H9 (cell line): ENCODE data around the gene PAK6. TPM values are rescaled to one million over a fixed set of nuclear protein-coding genes. Genes with fewer than 3 reads are reported as not detected.
A peak's percentile ranks its signal among the peaks of the same experiment; 100 is the strongest.

Source experiments
- DNase-seq: peaks from one replicate; pipeline ENCODE4 v3.0.0-alpha.2; 2017
- H2AFZ ChIP-seq: one replicate; pipeline ENCODE4 v1.6.1; 2013; ENCODE audit warnings: mild to moderate bottlenecking, low read length, control low read depth, moderate library complexity
- H2AK5ac ChIP-seq: 2 replicates; pipeline ENCODE4 v1.6.1; 2013; ENCODE audit warnings: low read length, control low read depth, mixed read lengths; ENCODE audit not compliant: insufficient read length
- H2BK120ac ChIP-seq: one replicate; pipeline ENCODE4 v1.6.1; 2013; ENCODE audit warnings: low read depth, mild to moderate bottlenecking, low read length, control low read depth, inconsistent platforms; ENCODE audit not compliant: poor library complexity, severe bottlenecking
- H2BK12ac ChIP-seq: 2 replicates; pipeline ENCODE4 v1.6.1; 2013; ENCODE audit warnings: low read length, control low read depth, mixed read lengths, low read depth; ENCODE audit not compliant: insufficient read length
- H2BK15ac ChIP-seq: 2 replicates; pipeline ENCODE4 v1.6.1; 2013; ENCODE audit warnings: low read depth, low read length, control low read depth
- H2BK20ac ChIP-seq: one replicate; pipeline ENCODE4 v1.6.1; 2013; ENCODE audit warnings: low read depth, mild to moderate bottlenecking, low read length, control low read depth, inconsistent platforms; ENCODE audit not compliant: poor library complexity, severe bottlenecking
- H2BK5ac ChIP-seq: 2 replicates; pipeline ENCODE4 v1.6.1; 2013; ENCODE audit warnings: low read length, control low read depth, mixed read lengths; ENCODE audit not compliant: insufficient read length
- H3K14ac ChIP-seq: 2 replicates; pipeline ENCODE4 v1.6.1; 2013; ENCODE audit warnings: low read length, control low read depth; ENCODE audit not compliant: insufficient read depth
- H3K18ac ChIP-seq: 2 replicates; pipeline ENCODE4 v1.6.1; 2013; ENCODE audit warnings: low read depth, mild to moderate bottlenecking, mixed read lengths, low read length, control low read depth; ENCODE audit not compliant: insufficient read length
- H3K23ac ChIP-seq: 2 replicates; pipeline ENCODE4 v1.6.1; 2013; ENCODE audit warnings: low read length, control low read depth, mixed read lengths, low read depth; ENCODE audit not compliant: insufficient read length
- H3K23me2 ChIP-seq: 2 replicates; pipeline ENCODE4 v1.6.1; 2013; ENCODE audit warnings: low read depth, mild to moderate bottlenecking, mixed read lengths, low read length, control low read depth; ENCODE audit not compliant: insufficient read length, poor library complexity, severe bottlenecking
- H3K27ac ChIP-seq: 2 replicates; pipeline ENCODE4 v1.5.1; 2013; ENCODE audit warnings: low read length, control low read depth, mixed read lengths, low read depth; ENCODE audit not compliant: insufficient read length
- H3K27me3 ChIP-seq: 2 replicates; pipeline ENCODE4 v1.6.1; 2013; ENCODE audit warnings: low read length, control low read depth, inconsistent platforms; ENCODE audit not compliant: insufficient read depth
- H3K4ac ChIP-seq: 2 replicates; pipeline ENCODE4 v1.6.1; 2013; ENCODE audit warnings: low read depth, mild to moderate bottlenecking, control low read depth, inconsistent platforms, low read length, moderate library complexity
- H3K4me1 ChIP-seq: 2 replicates; pipeline ENCODE4 v1.6.1; 2013; ENCODE audit warnings: low read length, control low read depth, inconsistent platforms; ENCODE audit not compliant: insufficient read depth
- H3K4me2 ChIP-seq: 2 replicates; pipeline ENCODE4 v1.6.1; 2013; ENCODE audit warnings: low read length, control low read depth, mixed read lengths; ENCODE audit not compliant: insufficient read length, insufficient read depth
- H3K56ac ChIP-seq: 2 replicates; pipeline ENCODE4 v1.6.1; 2013; ENCODE audit warnings: low read depth, mild to moderate bottlenecking, mixed read lengths, low read length, control low read depth; ENCODE audit not compliant: insufficient read length
- H3K79me1 ChIP-seq: 2 replicates; pipeline ENCODE4 v1.6.1; 2013; ENCODE audit warnings: low read depth, mild to moderate bottlenecking, moderate library complexity, low read length, control low read depth, inconsistent platforms; ENCODE audit not compliant: insufficient read depth, poor library complexity, severe bottlenecking
- H3K79me2 ChIP-seq: 2 replicates; pipeline ENCODE4 v1.6.1; 2013; ENCODE audit warnings: low read length, control low read depth, inconsistent platforms; ENCODE audit not compliant: insufficient read depth
- H3K9ac ChIP-seq: 2 replicates; pipeline ENCODE4 v1.6.1; 2013; ENCODE audit warnings: low read length, control low read depth, mixed read lengths; ENCODE audit not compliant: insufficient read length; ENCODE audit errors: extremely low read depth
- H3K9me3 ChIP-seq: one replicate; pipeline ENCODE4 v1.6.1; 2013; ENCODE audit warnings: low read depth, low read length, inconsistent platforms; ENCODE audit not compliant: control insufficient read depth
- H3T11ph ChIP-seq: one replicate; pipeline ENCODE4 v1.6.1; 2013; ENCODE audit warnings: mild to moderate bottlenecking, low read length, control low read depth, inconsistent platforms
- H4K20me1 ChIP-seq: one replicate; pipeline ENCODE4 v1.6.1; 2013; ENCODE audit not compliant: control insufficient read depth, insufficient read length, insufficient read depth
- H4K5ac ChIP-seq: 2 replicates; pipeline ENCODE4 v1.6.1; 2013; ENCODE audit warnings: low read depth, mild to moderate bottlenecking, mixed read lengths, low read length, control low read depth; ENCODE audit not compliant: insufficient read length
- H4K8ac ChIP-seq: replicated peaks from 2 replicates; pipeline ENCODE4 v1.6.1; 2013; ENCODE audit warnings: low read length, control low read depth, mixed read lengths, low read depth; ENCODE audit not compliant: insufficient read length
- H4K91ac ChIP-seq: 2 replicates; pipeline ENCODE4 v1.6.1; 2013; ENCODE audit warnings: low read depth, mild to moderate bottlenecking, moderate library complexity, mixed read lengths, low read length, control low read depth; ENCODE audit not compliant: insufficient read length
- H3K27ac Mint-ChIP-seq, 3 experiments: 2 replicates in 2 of 3; 3 replicates in 1 of 3; pipeline ENCODE4 v1.8.0; 2020 to 2021; ENCODE audit warnings: mixed read lengths in 3 of 3, mild to moderate bottlenecking in 1 of 3, moderate library complexity in 1 of 3
- H3K27me3 Mint-ChIP-seq: 2 replicates; pipeline ENCODE4 v1.8.0; 2021; ENCODE audit warnings: low read depth, mild to moderate bottlenecking, moderate library complexity, mixed read lengths
- H3K36me3 Mint-ChIP-seq, 3 experiments: 2 replicates in 2 of 3; 3 replicates in 1 of 3; pipeline ENCODE4 v1.8.0; 2020 to 2021; ENCODE audit warnings: low read depth in 3 of 3, mixed read lengths in 3 of 3; ENCODE audit not compliant: insufficient read depth in 1 of 3
- H3K4me1 Mint-ChIP-seq, 2 experiments: 2 replicates each; pipeline ENCODE4 v1.8.0; 2020; ENCODE audit warnings: mixed read lengths in 2 of 2
- H3K4me3 Mint-ChIP-seq, 2 experiments: 2 replicates in 1 of 2; 3 replicates in 1 of 2; pipeline ENCODE4 v1.8.0; 2020 to 2021; ENCODE audit warnings: mild to moderate bottlenecking in 2 of 2, mixed read lengths in 2 of 2, moderate library complexity in 1 of 2
- H3K9me3 Mint-ChIP-seq, 2 experiments: 2 replicates in 1 of 2; 3 replicates in 1 of 2; pipeline ENCODE4 v1.8.0; 2020; ENCODE audit warnings: mild to moderate bottlenecking in 2 of 2, mixed read lengths in 2 of 2, moderate library complexity in 1 of 2
- CTCF ChIP-seq: fragments of 200-600 bp; sonication (generic); conservative IDR thresholded peaks from 3 replicates; pipeline ENCODE4 v1.8.0; 2021; ENCODE audit warnings: antibody characterized with exemption, mild to moderate bottlenecking
- WGBS: extraction: QIAGEN DNeasy Blood & Tissue Kit; methylation state at CpG from one replicate; pipeline ENCODE4 v1.1.7; 2013; ENCODE audit warnings: missing lambda C conversion rate, low lambda C conversion rate, mixed read lengths; ENCODE audit not compliant: insufficient read length; ENCODE audit errors: extremely low coverage; 5-methylcytosine and 5-hydroxymethylcytosine counted together
- total RNA-seq: library from RNA; stranded (reverse); gene quantifications from 2 replicates; pipeline ENCODE4 v1.2.1, GENCODE V29; 2021

The PAK6 gene
- total RNA-seq, 1 experiment from 2014 or later = 7.4 TPM

GRCh38 chr15:40279437-40280141 is 40.7 kb downstream of the PAK6 start:
- Histone ChIP-seq H2BK20ac (no peak overlapping the region), H3K9ac (no peak overlapping the region), H3K4ac (no peak overlapping the region), H3K23ac (no peak overlapping the region), H3K4me1 (no peaks in the 10 kb centered on the region), H3K27me3 (peaks cover 37% of the 10 kb centered on the region; the same call in 1 of the 2 replicates), H3K79me2 (no peaks in the 10 kb centered on the region), H4K20me1 (no peaks in the 10 kb centered on the region), H3K18ac (peak overlapping the region; percentile 45), H2BK5ac (no peak overlapping the region), H2BK120ac (no peak overlapping the region), H2AK5ac (no peak overlapping the region), H3K79me1 (no peaks in the 10 kb centered on the region), H3K23me2 (peaks cover 10% of the 10 kb centered on the region), H3K4me2 (peak overlapping the region; percentile 18), H3K9me3 (no peaks in the 10 kb centered on the region), H3T11ph (no peak overlapping the region), H2BK12ac (no peak overlapping the region), H4K91ac (no peak overlapping the region), H3K14ac (no peak overlapping the region), H3K27ac (no peak overlapping the region), H4K8ac (no peak overlapping the region), H2AFZ (no peak overlapping the region), H2BK15ac (no peak overlapping the region), H4K5ac (no peak overlapping the region), H3K56ac (no peak overlapping the region)
- H3K27me3 Mint-ChIP-seq = peaks cover 65% of the 10 kb centered on the region
- peak; percentile 90 for DNase-seq
- H3K4me1 Mint-ChIP-seq = peaks cover 23 to 54% of the 10 kb centered on the region in 2 experiments
- peak overlapping the region in 1 of 2 experiments; percentile 70; a peak in 2 of 5 replicates for H3K4me3 Mint-ChIP-seq
- no peaks in the 10 kb centered on the region; a peak in 1 of 5 replicates for H3K9me3 Mint-ChIP-seq
- no CpG with 5 or more reads among the region's 40 CpGs for WGBS
- TF ChIP-seq CTCF = peak; percentile 100
- H3K27ac Mint-ChIP-seq = no peak overlapping the region
- peaks cover 0 to 2% (median 0%) of the 10 kb centered on the region in 3 experiments; a peak in 3 of 7 replicates for H3K36me3 Mint-ChIP-seq
